Muscle layer of colon (tissue), 2 donors: ENCODE measurements around the gene AHRR.

Source experiments
- H3K27ac ChIP-seq: one replicate; pipeline ENCODE4 v1.7.0; 2013; ENCODE audit warnings: low read depth, mild to moderate bottlenecking, low read length, moderate library complexity
- H3K27me3 ChIP-seq, 2 donors: one replicate each; pipeline ENCODE4 v1.7.0; 2013; ENCODE audit warnings: low read length in 2 of 2, mild to moderate bottlenecking in 2 of 2; ENCODE audit not compliant: insufficient read depth in 2 of 2, control insufficient read depth in 1 of 2
- H3K36me3 ChIP-seq: one replicate; pipeline ENCODE4 v1.7.0; 2013; ENCODE audit warnings: mild to moderate bottlenecking, low read length; ENCODE audit not compliant: insufficient read depth
- H3K4me1 ChIP-seq: one replicate; pipeline ENCODE4 v1.7.0; 2013; ENCODE audit warnings: mild to moderate bottlenecking, low read length; ENCODE audit not compliant: insufficient read depth
- H3K4me3 ChIP-seq, 2 donors: one replicate each; pipeline ENCODE4 v1.7.0; 2013; ENCODE audit warnings: low read length in 2 of 2, low read depth in 1 of 2, mild to moderate bottlenecking in 1 of 2, moderate library complexity in 1 of 2
- H3K9ac ChIP-seq: one replicate; pipeline ENCODE4 v1.7.0; 2013; ENCODE audit warnings: low read length
- H3K9me3 ChIP-seq: one replicate; pipeline ENCODE4 v1.7.0; 2013; ENCODE audit warnings: mild to moderate bottlenecking, low read length
- donor health status: abdominal sarcoma.
- donor health status: Adenocarcinoma of cecum.

AHRR gene

DNA sequence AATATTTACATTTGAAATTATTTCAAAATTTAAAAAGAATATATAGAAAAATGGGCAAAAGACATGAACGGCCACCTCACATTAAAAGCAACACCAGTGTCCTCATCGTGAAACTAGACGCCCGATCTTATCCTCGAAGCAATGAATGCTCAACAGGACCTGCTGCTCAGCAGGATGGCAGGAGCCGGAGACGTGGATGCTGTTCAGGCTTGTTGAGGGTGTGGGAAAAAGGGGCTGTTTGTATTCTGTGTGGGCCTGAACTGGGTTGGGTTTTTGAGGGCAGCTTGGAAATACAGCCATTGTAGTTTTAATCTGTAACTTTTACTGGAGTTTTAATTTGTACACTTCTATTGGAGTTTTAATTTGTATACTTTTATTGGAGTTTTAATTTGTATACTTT lies 141.8 kb downstream of the AHRR start:
- no peak overlapping the region for H3K27ac ChIP-seq
- H3K4me1 ChIP-seq, result no peaks in the 10 kb centered on the region
- no peaks in the 10 kb centered on the region for H3K9me3 ChIP-seq
- peaks cover 28% of the 10 kb centered on the region for H3K36me3 ChIP-seq
- no peaks in the 10 kb centered on the region for H3K27me3 ChIP-seq
- H3K4me3 ChIP-seq, result no peak overlapping the region
- H3K9ac ChIP-seq, result no peak overlapping the region

- no peak overlapping the region for H3K4me3 ChIP-seq
- H3K9me3 ChIP-seq, result no peaks in the 10 kb centered on the region
- H3K9ac ChIP-seq, result no peak overlapping the region
- no peaks in the 10 kb centered on the region for H3K27me3 ChIP-seq
- H3K27ac ChIP-seq, result no peak overlapping the region
- H3K36me3 ChIP-seq, result peaks cover 28% of the 10 kb centered on the region
- H3K4me1 ChIP-seq, result no peaks in the 10 kb centered on the region
Observed at GRCh38 chr5:463952-464351, 142.4 kb downstream of the AHRR start.

DNA sequence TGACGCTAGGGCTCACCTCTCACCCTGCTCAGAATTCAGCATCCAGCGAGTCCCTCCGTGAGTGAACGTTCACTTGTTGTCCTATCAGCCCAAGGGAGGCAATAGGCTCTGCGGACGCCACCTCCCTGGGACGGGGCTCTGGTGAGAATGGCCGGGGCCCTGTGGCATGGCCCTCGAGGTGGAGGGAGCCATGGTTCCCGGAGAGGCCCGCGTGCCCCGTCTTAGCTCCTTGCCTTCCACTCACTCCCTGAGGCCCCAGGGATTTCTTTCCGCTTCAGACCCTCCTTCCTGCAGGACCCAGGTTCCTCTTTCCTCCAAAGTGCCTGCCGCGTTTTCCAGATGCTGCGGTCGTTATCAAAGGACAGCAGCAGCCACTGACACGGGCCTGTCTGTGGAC lies 142.9 kb downstream of the AHRR start:
- no peaks in the 10 kb centered on the region for H3K9me3 ChIP-seq
- no peak overlapping the region for H3K27ac ChIP-seq
- H3K27me3 ChIP-seq, result no peaks in the 10 kb centered on the region
- H3K36me3 ChIP-seq, result peaks cover 24% of the 10 kb centered on the region
- no peak overlapping the region for H3K9ac ChIP-seq
- H3K4me1 ChIP-seq, result no peaks in the 10 kb centered on the region
- no peak overlapping the region for H3K4me3 ChIP-seq

- Histone ChIP-seq H3K4me3 (no peak overlapping the region), H3K27ac (no peak overlapping the region), H3K36me3 (peaks cover 19% of the 10 kb centered on the region), H3K27me3 (no peaks in the 10 kb centered on the region), H3K9ac (no peak overlapping the region), H3K9me3 (no peaks in the 10 kb centered on the region), H3K4me1 (no peaks in the 10 kb centered on the region)
Observed at GRCh38 chr5:464843-465590, 143.5 kb downstream of the AHRR start.

DNA sequence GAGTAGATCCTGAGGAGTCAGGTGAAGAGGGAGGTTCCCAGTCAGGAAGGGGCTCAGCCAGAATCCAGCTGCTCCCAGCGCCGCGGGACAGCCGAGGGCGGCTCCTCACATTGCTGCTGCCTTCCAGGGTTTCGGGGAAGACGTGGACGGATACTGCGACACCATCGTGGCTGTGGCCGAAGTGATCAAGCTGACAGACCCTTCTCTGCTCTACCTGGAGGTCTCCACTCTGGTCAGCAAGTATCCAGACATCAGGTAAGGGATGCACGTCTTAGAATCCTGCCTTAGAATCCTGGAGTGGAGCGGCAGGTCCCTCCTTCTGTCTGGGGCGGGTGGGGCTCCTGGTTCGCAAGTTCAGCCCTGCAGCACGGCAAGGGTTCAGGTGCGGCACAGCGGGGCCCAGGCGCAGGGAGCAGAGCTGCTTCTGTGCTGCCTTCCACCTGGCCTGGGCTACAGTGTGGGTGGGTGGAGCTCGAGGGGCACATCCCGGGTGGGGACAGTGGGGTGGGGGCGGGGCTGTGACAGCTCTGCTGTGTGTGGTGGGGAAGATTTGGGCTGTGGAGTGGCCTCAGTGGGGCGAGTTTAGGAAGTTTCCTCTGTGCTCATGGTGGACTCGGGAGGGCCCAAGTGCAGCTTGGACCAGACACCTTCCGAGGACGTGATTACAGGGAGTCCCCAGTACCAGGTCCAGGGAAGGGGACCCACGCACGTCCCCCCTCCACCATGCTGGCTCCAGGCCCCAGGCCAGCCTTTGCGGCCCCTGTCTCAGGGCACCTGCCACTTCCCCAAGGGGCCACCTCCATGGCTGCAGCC lies 144.3 kb downstream of the AHRR start:
- Histone ChIP-seq H3K4me1 (peaks cover under 1% of the 10 kb centered on the region), H3K9ac (no peak overlapping the region), H3K36me3 (peaks cover 11% of the 10 kb centered on the region), H3K27ac (no peak overlapping the region), H3K4me3 (no peak overlapping the region), H3K27me3 (no peaks in the 10 kb centered on the region), H3K9me3 (no peaks in the 10 kb centered on the region)

- Histone ChIP-seq H3K4me1 (peaks cover 10% of the 10 kb centered on the region), H3K9me3 (no peaks in the 10 kb centered on the region), H3K36me3 (peaks cover 11% of the 10 kb centered on the region), H3K27me3 (no peaks in the 10 kb centered on the region), H3K27ac (no peak overlapping the region), H3K9ac (no peak overlapping the region), H3K4me3 (no peak overlapping the region)
Observed at GRCh38 chr5:466661-467310, 145.3 kb downstream of the AHRR start.

DNA sequence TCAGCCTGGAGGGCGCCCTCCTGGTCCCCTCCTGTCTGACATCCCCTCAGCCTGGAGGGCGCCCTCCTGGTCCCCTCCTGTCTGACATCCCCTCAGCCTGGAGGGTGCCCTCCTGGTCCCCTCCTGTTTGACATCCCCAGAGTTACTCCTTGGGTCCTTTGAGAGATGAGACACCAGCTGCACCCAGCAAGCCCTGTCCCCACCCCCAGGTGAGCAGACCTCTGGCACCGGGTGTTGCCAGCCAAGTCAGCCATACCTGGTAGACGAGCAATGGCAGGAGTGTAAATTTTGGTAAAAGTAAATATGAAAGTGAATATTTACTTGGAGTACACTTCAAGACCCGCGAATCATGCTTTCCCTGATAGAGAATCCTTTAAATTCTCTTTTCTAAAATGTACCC lies 146.9 kb downstream of the AHRR start:
- Histone ChIP-seq H3K27me3 (no peaks in the 10 kb centered on the region), H3K36me3 (peaks cover 5% of the 10 kb centered on the region), H3K4me3 (no peak overlapping the region), H3K27ac (no peak overlapping the region), H3K4me1 (peaks cover 15% of the 10 kb centered on the region), H3K9ac (no peak overlapping the region), H3K9me3 (no peaks in the 10 kb centered on the region)

DNA sequence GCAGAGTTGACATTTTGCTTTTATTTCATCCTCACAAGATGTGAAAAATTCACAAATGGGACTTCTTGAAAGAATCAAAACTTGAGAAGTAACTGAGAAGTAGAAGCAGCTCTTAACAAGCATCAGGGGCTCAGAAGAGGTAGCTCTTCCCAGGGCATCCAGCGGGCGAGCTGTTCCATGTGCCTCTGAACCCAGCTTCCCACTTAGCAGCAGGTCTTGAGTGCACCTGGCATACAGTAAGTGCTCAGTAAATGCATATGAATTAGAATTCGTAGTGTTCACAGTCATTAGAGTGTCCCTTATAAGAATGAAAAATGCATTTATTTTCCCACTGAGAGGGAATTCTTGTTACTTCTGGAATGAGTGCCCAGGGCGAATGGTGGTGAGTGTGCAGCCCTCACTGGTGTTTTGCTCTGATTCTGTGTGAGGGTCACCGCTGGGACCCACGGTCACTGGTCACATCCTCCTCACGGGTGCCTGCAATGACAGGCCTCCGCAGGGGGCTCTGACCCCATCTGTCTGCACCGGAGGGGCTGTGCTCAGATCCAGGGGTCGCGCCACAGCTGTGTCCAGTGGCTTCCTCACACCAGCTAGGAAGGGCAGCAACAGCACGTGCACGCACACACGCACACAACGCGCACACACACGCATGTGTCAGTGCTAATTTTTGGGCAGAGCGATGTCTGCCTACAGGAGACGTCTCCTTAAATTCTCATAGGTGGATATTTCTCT lies 148.4 kb downstream of the AHRR start:
- Histone ChIP-seq H3K27me3 (peaks cover 1 to 4% of the 10 kb centered on the region in 2 donors), H3K9ac (no peak overlapping the region), H3K4me1 (peaks cover 17% of the 10 kb centered on the region), H3K36me3 (peaks cover 5% of the 10 kb centered on the region), H3K9me3 (no peaks in the 10 kb centered on the region), H3K27ac (no peak overlapping the region), H3K4me3 (no peak overlapping the region)

- Histone ChIP-seq H3K27ac (no peak overlapping the region), H3K4me1 (peaks cover 19% of the 10 kb centered on the region), H3K9me3 (no peaks in the 10 kb centered on the region), H3K4me3 (no peak overlapping the region), H3K9ac (no peak overlapping the region), H3K27me3 (peaks cover 13 to 17% of the 10 kb centered on the region in 2 donors), H3K36me3 (peaks cover 5% of the 10 kb centered on the region)
Observed at GRCh38 chr5:470961-471749, 149.6 kb downstream of the AHRR start.

DNA sequence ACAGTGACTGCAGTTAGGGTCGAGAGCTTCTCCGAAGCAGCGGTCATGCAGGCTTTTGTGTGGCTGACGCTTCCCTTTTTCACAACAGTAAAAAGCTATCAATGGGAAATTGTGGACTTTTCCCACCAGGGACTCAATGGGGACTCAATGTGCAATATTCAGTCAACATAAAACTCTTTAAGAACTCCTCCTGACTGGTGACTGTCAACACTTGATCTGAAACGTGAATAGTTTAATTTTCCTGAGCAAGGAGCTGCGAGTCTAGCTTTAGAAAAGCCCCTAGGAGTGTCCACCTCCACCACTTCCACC lies 150.2 kb downstream of the AHRR start:
- Histone ChIP-seq H3K27ac (no peak overlapping the region), H3K9me3 (no peaks in the 10 kb centered on the region), H3K27me3 (peaks cover 16 to 22% of the 10 kb centered on the region in 2 donors), H3K4me3 (peak overlapping the region; percentile 65 to 93), H3K36me3 (peaks cover 5% of the 10 kb centered on the region), H3K9ac (no peak overlapping the region), H3K4me1 (peaks cover 19% of the 10 kb centered on the region)
